WTC11 (cell line): Measurements from ENCODE around the gene CNOT6. TPM values are rescaled to one million over a fixed set of nuclear protein-coding genes. Genes with fewer than 3 reads are reported as not detected.

Experiments
- ATAC-seq: fragments of 200-7000 bp; cut with Tn5 transposase; 2 replicates; pipeline ENCODE4 v1.10.0; 2021; ENCODE audit warnings: mild to moderate bottlenecking, moderate library complexity
- CTCF ChIA-PET: fragments of 300-600 bp; sonication (Branson Sonifier 250); formaldehyde crosslinking; loops from one replicate; lab custom pipeline; 2021; ENCODE audit warnings: antibody characterized with exemption; lab: Charles Lee
- POLR2A ChIA-PET: fragments of 350-600 bp; sonication (Branson Sonifier 250); formaldehyde crosslinking; loops from one replicate; lab custom pipeline; 2021; ENCODE audit warnings: antibody characterized with exemption; lab: Charles Lee
- DNase-seq: peaks from one replicate; pipeline ENCODE4 v3.0.0; 2021; ENCODE audit warnings: low spot score
- H3K27ac Mint-ChIP-seq: 2 replicates; pipeline ENCODE4 v1.8.0; 2021; ENCODE audit warnings: mixed read lengths
- H3K27me3 Mint-ChIP-seq: 2 replicates; pipeline ENCODE4 v1.8.0; 2021; ENCODE audit warnings: low read depth, mild to moderate bottlenecking, moderate library complexity, mixed read lengths
- H3K36me3 Mint-ChIP-seq: 2 replicates; pipeline ENCODE4 v1.8.0; 2021; ENCODE audit warnings: mixed read lengths
- H3K4me1 Mint-ChIP-seq: 2 replicates; pipeline ENCODE4 v1.8.0; 2022; ENCODE audit warnings: mixed read lengths
- H3K4me3 Mint-ChIP-seq: 2 replicates; pipeline ENCODE4 v1.8.0; 2021; ENCODE audit warnings: mild to moderate bottlenecking, moderate library complexity, mixed read lengths
- H3K9me3 Mint-ChIP-seq: 2 replicates; pipeline ENCODE4 v1.8.0; 2021; ENCODE audit warnings: mixed read lengths
- ATF1 ChIP-seq: sonication (generic); formaldehyde crosslinking; IDR thresholded peaks from 2 replicates; pipeline ENCODE4 v1.8.1; 2023; ENCODE audit warnings: mild to moderate bottlenecking, moderate library complexity, missing genetic modification reagents
- ATF6 ChIP-seq: sonication (generic); formaldehyde crosslinking; IDR thresholded peaks from 2 replicates; pipeline ENCODE4 v1.8.1; 2023; ENCODE audit warnings: mild to moderate bottlenecking, missing genetic modification reagents
- CDX4 ChIP-seq: fragments of 250-450 bp; sonication (Bioruptor Pico); IDR thresholded peaks from 2 replicates; pipeline ENCODE4 v1.9.0; 2021; ENCODE audit warnings: moderate library complexity, mild to moderate bottlenecking, inconsistent platforms, borderline replicate concordance
- CREM ChIP-seq: sonication (generic); formaldehyde crosslinking; IDR thresholded peaks from 2 replicates; pipeline ENCODE4 v1.8.1; 2022; ENCODE audit warnings: mild to moderate bottlenecking, missing genetic modification reagents, moderate library complexity
- CTCF ChIP-seq: fragments of 200-600 bp; IDR thresholded peaks from 2 replicates; pipeline ENCODE4 v1.8.0; 2022; ENCODE audit warnings: antibody characterized with exemption
- FOXJ3 ChIP-seq: sonication (generic); formaldehyde crosslinking; IDR thresholded peaks from 2 replicates; pipeline ENCODE4 v1.9.0; 2021; ENCODE audit warnings: missing genetic modification reagents, mild to moderate bottlenecking, borderline replicate concordance
- HMGXB4 ChIP-seq: sonication (generic); formaldehyde crosslinking; IDR thresholded peaks from 2 replicates; pipeline ENCODE4 v1.8.1; 2023; ENCODE audit warnings: mild to moderate bottlenecking, moderate library complexity, missing genetic modification reagents
- NFE2L1 ChIP-seq: sonication (generic); formaldehyde crosslinking; IDR thresholded peaks from 2 replicates; pipeline ENCODE4 v1.8.1; 2023; ENCODE audit warnings: missing genetic modification reagents
- NR3C1 ChIP-seq: sonication (generic); formaldehyde crosslinking; conservative IDR thresholded peaks from 2 replicates; pipeline ENCODE4 v1.8.1; 2023; ENCODE audit warnings: low read depth, mild to moderate bottlenecking, missing genetic modification reagents
- SOX15 ChIP-seq: fragments of 250-450 bp; sonication (Bioruptor Pico); IDR thresholded peaks from 2 replicates; pipeline ENCODE4 v1.9.0; 2021; ENCODE audit warnings: mild to moderate bottlenecking
- TEAD1 ChIP-seq: sonication (generic); formaldehyde crosslinking; IDR thresholded peaks from 2 replicates; pipeline ENCODE4 v1.8.0; 2022; ENCODE audit warnings: mild to moderate bottlenecking, missing genetic modification reagents
- ZBTB43 ChIP-seq: sonication (generic); formaldehyde crosslinking; IDR thresholded peaks from 2 replicates; pipeline ENCODE4 v1.8.1; 2023; ENCODE audit warnings: mild to moderate bottlenecking, missing genetic modification reagents
- ZNF263 ChIP-seq: sonication (generic); formaldehyde crosslinking; IDR thresholded peaks from 2 replicates; pipeline ENCODE4 v1.8.1; 2022; ENCODE audit warnings: low read depth, mild to moderate bottlenecking, moderate library complexity, missing genetic modification reagents
- ZNF416 ChIP-seq: fragments of 250-450 bp; sonication (Bioruptor Pico); IDR thresholded peaks from 2 replicates; pipeline ENCODE4 v1.9.0; 2021; ENCODE audit warnings: mild to moderate bottlenecking, inconsistent platforms
- ZNF423 ChIP-seq: fragments of 250-450 bp; sonication (Bioruptor Pico); IDR thresholded peaks from 2 replicates; pipeline ENCODE4 v2.1.2; 2022; ENCODE audit warnings: mild to moderate bottlenecking, moderate library complexity
- ZNF532 ChIP-seq: fragments of 250-450 bp; sonication (Bioruptor Pico); IDR thresholded peaks from 2 replicates; pipeline ENCODE4 v1.9.0; 2021; ENCODE audit warnings: mild to moderate bottlenecking, borderline replicate concordance
- ZSCAN18 ChIP-seq: fragments of 250-450 bp; sonication (Bioruptor Pico); IDR thresholded peaks from 2 replicates; pipeline ENCODE4 v2.1.2; 2022; ENCODE audit warnings: mild to moderate bottlenecking, moderate library complexity
- total RNA-seq: library from RNA; stranded (reverse); gene quantifications from 3 replicates; pipeline ENCODE4 v1.2.3, GENCODE V29; 2021

Gene CNOT6
- total RNA-seq, 1 experiment from 2014 or later: 41.0 TPM

- DNase-seq (no peak), ATAC-seq (no peak)
- Mint-ChIP-seq H3K36me3 (peaks cover 38% of the 10 kb centered on the region), H3K4me3 (no peak overlapping the region), H3K27ac (no peak overlapping the region), H3K27me3 (peaks cover 9% of the 10 kb centered on the region; the same call in 1 of the 2 replicates), H3K9me3 (peaks cover 50% of the 10 kb centered on the region), H3K4me1 (no peaks in the 10 kb centered on the region)
- CTCF ChIA-PET: interaction anchor here (1.7 kb wide), 1 partner anchor 10 kb away, joined by 6 read pairs; no protein-coding TSS in a partner anchor
- no peak for TF ChIP-seq CTCF
- TF ChIP-seq ATF6 (CRISPR knock-in tag): no peak
- TF ChIP-seq CREM (CRISPR knock-in tag): no peak
- no peak for TF ChIP-seq NR3C1 (CRISPR knock-in tag)
- TF ChIP-seq CDX4: no peak
- no peak for TF ChIP-seq ZNF416
- POLR2A ChIA-PET: no interaction called here
Measured at GRCh38 chr5:180460834-180461233, 33.3 kb upstream of the CNOT6 start.

- H3K27ac Mint-ChIP-seq: no peak overlapping the region
- CTCF ChIA-PET: interaction anchor here (1.7 kb wide), 1 partner anchor 9 kb away, joined by 6 read pairs; no protein-coding TSS in a partner anchor
Measured at GRCh38 chr5:180461303-180461702, 32.9 kb upstream of the CNOT6 start.

GRCh38 chr5:180463216-180463900, 30.8 kb upstream of the CNOT6 start:
- Mint-ChIP-seq H3K27ac (no peak overlapping the region), H3K27me3 (peaks cover 4% of the 10 kb centered on the region; the same call in 1 of the 2 replicates), H3K36me3 (peaks cover 22% of the 10 kb centered on the region), H3K4me3 (no peak overlapping the region), H3K4me1 (no peaks in the 10 kb centered on the region), H3K9me3 (peaks cover 26% of the 10 kb centered on the region)
- CTCF ChIA-PET: interaction anchor here (1.0 to 1.5 kb wide), 2 partner anchors 120 to 254 kb away, joined by 3 to 4 read pairs; no protein-coding TSS in a partner anchor
- no peak for ATAC-seq
- POLR2A ChIA-PET: no interaction called here
- no peak for DNase-seq
- TF ChIP-seq SOX15 (CRISPR knock-in tag): no peak
- TF ChIP-seq ZNF532: no peak
- no peak for TF ChIP-seq ZNF263 (CRISPR knock-in tag)
- no peak for TF ChIP-seq ZNF423 (CRISPR knock-in tag)
- no peak for TF ChIP-seq ZBTB43
- no peak for TF ChIP-seq ATF1 (CRISPR knock-in tag)
- TF ChIP-seq FOXJ3 (CRISPR knock-in tag): no peak
- TF ChIP-seq ZSCAN18 (CRISPR knock-in tag): no peak

More at GRCh38 chr5:180461303-180461702, 32.9 kb upstream of the CNOT6 start:
- no peak for ATAC-seq
- H3K36me3 Mint-ChIP-seq: peaks cover 38% of the 10 kb centered on the region
- peaks cover 7% of the 10 kb centered on the region; the same call in 1 of the 2 replicates for H3K27me3 Mint-ChIP-seq
- peaks cover 45% of the 10 kb centered on the region for H3K9me3 Mint-ChIP-seq
- DNase-seq: no peak
- POLR2A ChIA-PET: no interaction called here
- H3K4me3 Mint-ChIP-seq: no peak overlapping the region
- TF ChIP-seq HMGXB4 (CRISPR knock-in tag) (no peak), NFE2L1 (CRISPR knock-in tag) (no peak), TEAD1 (CRISPR knock-in tag) (no peak)
- no peaks in the 10 kb centered on the region for H3K4me1 Mint-ChIP-seq
